Sigmoid colon (tissue), 7 donors: ENCODE data around the gene NLRP9. TPM values are rescaled to one million over a fixed set of nuclear protein-coding genes. Genes with fewer than 3 reads are reported as not detected.

Experiments used
- DNase-seq: peaks from one replicate; pipeline ENCODE4 v3.0.0-alpha.2; 2019
- H3K27ac ChIP-seq, 4 donors: fragments of 200-600 bp; sonication (generic); one replicate each; pipeline ENCODE4 v1.5.1; 2016 to 2019; ENCODE audit warnings: mild to moderate bottlenecking in 1 of 4
- H3K27me3 ChIP-seq, 3 donors: fragments of 200-600 bp; sonication (generic); one replicate each; pipeline ENCODE4 v1.5.1; 2019; ENCODE audit warnings: mild to moderate bottlenecking in 1 of 3
- H3K36me3 ChIP-seq, 4 donors: fragments of 200-600 bp; sonication (generic); one replicate each; pipeline ENCODE4 v1.5.1; 2016 to 2019
- H3K4me1 ChIP-seq, 4 donors: fragments of 200-600 bp; sonication (generic); one replicate each; pipeline ENCODE4 v1.5.1; 2017 to 2019
- H3K4me3 ChIP-seq, 4 donors: fragments of 200-600 bp; sonication (generic); one replicate each; pipeline ENCODE4 v1.5.1; 2017 to 2019; ENCODE audit warnings: mild to moderate bottlenecking in 2 of 4, moderate library complexity in 1 of 4
- H3K9me3 ChIP-seq, 4 donors: fragments of 200-600 bp in 3 of 4; sonication (generic) in 3 of 4; one replicate each; pipeline versions ENCODE4 v1.5.1 to v1.6.1; 2013 to 2019
- EP300 ChIP-seq, 4 donors: sonication (generic); formaldehyde crosslinking; IDR thresholded peaks; one replicate each; pipeline ENCODE4 v1.6.1; 2017; ENCODE audit warnings: antibody characterized with exemption in 4 of 4
- POLR2A ChIP-seq, 2 donors: fragments of 450-650 bp; IDR thresholded peaks; one replicate each; pipeline ENCODE4 v1.6.1; 2016; ENCODE audit warnings: antibody characterized with exemption in 2 of 2, mild to moderate bottlenecking in 2 of 2, moderate library complexity in 2 of 2
- POLR2AphosphoS5 ChIP-seq, 4 donors: sonication (generic); formaldehyde crosslinking; IDR thresholded peaks; one replicate each; pipeline ENCODE4 v1.6.1; 2017; ENCODE audit warnings: antibody characterized with exemption in 4 of 4
- WGBS, 2 donors: extraction: QIAGEN DNeasy Blood & Tissue Kit; methylation state at CpG; one replicate each; pipeline ENCODE4 v1.1.7; 2013; 5-methylcytosine and 5-hydroxymethylcytosine counted together
- intact Hi-C: fragments of 100-400 bp; cut with DNase I; formaldehyde crosslinking; loops from one replicate; pipeline ENCODE4 v1.15.1; 2023
- polyA plus RNA-seq, 3 donors: library from polyadenylated mRNA; stranded (reverse); fragments of 200-250 nt; gene quantifications; one replicate each; pipeline ENCODE4 v1.2.3, GENCODE V29; 2013
- total RNA-seq, 4 donors: library from RNA; depleted of rRNA; stranded (reverse); fragments of >200 nt; gene quantifications; one replicate each; pipeline ENCODE4 v1.1.0, GENCODE V29; 2016
- TF ChIP-seq, protein P1 (sequence below), 4 experiments: fragments of 450-650 bp in 3 of 4; fragments of 200-600 bp in 1 of 4; IDR thresholded peaks; one replicate each; pipeline ENCODE4 v1.5.1; 2016 to 2019; ENCODE audit warnings: antibody characterized with exemption in 4 of 4, mild to moderate bottlenecking in 3 of 4, moderate library complexity in 2 of 4
- donor health status: healthy with polysubstance abuse.
- donor health status: Bipolar disorder and iron deficiency.
- donor health status: healthy.

Gene NLRP9
- total and polyA plus RNA-seq, 7 donors: not detected

DNA sequence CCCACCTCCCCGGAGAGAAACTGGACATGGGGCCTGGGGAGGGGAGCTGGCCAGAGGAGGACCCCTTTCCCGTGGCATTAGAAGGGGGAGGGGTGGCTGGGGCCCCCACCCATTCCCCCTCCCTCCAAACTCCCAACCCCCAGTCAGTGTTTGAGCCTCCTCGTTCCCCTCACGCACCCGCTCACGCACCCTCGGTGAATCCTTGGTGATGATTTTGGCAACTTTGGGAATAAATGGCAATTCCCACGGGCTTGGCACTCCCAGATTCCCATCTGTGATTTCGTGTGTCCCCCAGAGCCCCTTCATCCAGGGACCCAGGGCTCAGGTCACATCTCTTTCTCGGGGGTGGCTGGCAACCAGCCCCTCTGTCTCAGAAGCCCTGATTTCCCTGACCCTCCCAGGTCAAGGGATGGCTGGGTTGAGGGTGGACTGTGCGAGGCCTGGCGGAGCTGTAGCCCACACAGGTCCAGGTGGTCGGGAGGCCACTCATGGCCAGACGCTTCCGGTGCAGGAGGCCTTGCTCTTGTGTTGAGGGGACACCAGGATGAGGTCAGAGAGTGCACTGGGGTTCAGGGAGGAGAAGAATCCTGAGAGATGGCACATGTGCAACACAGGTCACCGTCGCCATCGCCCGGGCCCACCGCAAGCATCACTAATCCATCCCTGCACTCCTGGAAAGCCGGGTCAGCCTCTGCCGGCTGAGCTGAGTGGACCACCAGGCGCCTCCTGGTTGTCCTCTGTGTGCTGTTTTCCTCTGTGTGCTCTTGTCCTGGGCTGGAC lies 42.5 kb downstream of the NLRP9 start:
- no peaks in the 10 kb centered on the region for H3K9me3 ChIP-seq
- peak; percentile 46 for DNase-seq
- TF ChIP-seq POLR2A (IDR thresholded peaks at IDR 0.05) (no peak), EP300 (IDR thresholded peaks at IDR 0.05) (no peak), POLR2AphosphoS5 (IDR thresholded peaks at IDR 0.05) (no peak)
- TF ChIP-seq, protein P1, sequence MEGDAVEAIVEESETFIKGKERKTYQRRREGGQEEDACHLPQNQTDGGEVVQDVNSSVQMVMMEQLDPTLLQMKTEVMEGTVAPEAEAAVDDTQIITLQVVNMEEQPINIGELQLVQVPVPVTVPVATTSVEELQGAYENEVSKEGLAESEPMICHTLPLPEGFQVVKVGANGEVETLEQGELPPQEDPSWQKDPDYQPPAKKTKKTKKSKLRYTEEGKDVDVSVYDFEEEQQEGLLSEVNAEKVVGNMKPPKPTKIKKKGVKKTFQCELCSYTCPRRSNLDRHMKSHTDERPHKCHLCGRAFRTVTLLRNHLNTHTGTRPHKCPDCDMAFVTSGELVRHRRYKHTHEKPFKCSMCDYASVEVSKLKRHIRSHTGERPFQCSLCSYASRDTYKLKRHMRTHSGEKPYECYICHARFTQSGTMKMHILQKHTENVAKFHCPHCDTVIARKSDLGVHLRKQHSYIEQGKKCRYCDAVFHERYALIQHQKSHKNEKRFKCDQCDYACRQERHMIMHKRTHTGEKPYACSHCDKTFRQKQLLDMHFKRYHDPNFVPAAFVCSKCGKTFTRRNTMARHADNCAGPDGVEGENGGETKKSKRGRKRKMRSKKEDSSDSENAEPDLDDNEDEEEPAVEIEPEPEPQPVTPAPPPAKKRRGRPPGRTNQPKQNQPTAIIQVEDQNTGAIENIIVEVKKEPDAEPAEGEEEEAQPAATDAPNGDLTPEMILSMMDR (IDR thresholded peaks at IDR 0.05): no peak
- WGBS, 2 donors: 89 to 94% methylated on average over 23 of the region's 23 CpGs
- no peak overlapping the region for H3K4me3 ChIP-seq
- H3K27ac ChIP-seq: no peak overlapping the region
- H3K4me1 ChIP-seq: no peaks in the 10 kb centered on the region
- H3K27me3 ChIP-seq: no peaks in the 10 kb centered on the region
- intact Hi-C loops: no loop called here
- H3K36me3 ChIP-seq: peaks cover 20 to 75% (median 44%) of the 10 kb centered on the region in 4 donors

DNA sequence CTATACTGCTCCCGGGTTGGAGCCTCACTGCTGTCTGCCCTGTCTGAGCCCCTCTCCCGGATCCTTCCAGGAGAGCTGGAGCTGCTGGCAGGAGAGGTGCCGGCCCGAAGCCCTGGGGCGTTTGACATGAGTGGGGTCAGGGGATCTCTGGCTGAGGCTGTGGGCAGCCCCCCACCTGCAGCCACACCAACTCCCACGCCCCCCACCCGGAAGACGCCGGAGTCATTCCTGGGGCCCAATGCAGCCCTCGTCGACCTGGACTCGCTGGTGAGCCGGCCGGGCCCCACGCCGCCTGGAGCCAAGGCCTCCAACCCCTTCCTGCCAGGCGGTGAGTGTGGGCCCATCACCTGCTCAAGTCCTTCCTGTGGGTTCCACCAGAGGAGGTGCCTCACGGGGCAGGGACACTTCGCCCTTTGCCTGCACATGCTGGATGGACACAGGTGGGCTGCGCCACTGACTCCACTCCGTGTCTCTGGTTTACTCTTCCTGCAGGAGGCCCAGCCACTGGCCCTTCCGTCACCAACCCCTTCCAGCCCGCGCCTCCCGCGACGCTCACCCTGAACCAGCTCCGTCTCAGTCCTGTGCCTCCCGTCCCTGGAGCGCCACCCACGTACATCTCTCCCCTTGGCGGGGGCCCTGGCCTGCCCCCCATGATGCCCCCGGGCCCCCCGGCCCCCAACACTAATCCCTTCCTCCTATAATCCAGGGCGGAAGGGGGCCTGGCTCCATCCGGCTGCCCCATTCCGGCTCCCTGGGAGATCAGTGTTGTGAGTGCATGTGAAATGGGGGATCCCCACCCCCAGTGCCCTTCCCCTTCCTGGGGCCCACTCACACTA lies 43.3 kb downstream of the NLRP9 start:
- Histone ChIP-seq H3K4me3 (no peak overlapping the region), H3K4me1 (no peaks in the 10 kb centered on the region), H3K36me3 (peaks cover 28 to 79% (median 49%) of the 10 kb centered on the region in 4 donors), H3K27me3 (no peaks in the 10 kb centered on the region), H3K27ac (no peak overlapping the region), H3K9me3 (no peaks in the 10 kb centered on the region)
- TF ChIP-seq POLR2AphosphoS5 (IDR thresholded peaks at IDR 0.05): no peak
- no peak for TF ChIP-seq EP300 (IDR thresholded peaks at IDR 0.05)
- TF ChIP-seq, protein P1 (IDR thresholded peaks at IDR 0.05): no peak
- TF ChIP-seq POLR2A (IDR thresholded peaks at IDR 0.05): no peak
- DNase-seq: peak; percentile 54
- WGBS, 2 donors: 88 to 93% methylated on average over 37 of the region's 37 CpGs
- intact Hi-C loops: no loop called here

DNA sequence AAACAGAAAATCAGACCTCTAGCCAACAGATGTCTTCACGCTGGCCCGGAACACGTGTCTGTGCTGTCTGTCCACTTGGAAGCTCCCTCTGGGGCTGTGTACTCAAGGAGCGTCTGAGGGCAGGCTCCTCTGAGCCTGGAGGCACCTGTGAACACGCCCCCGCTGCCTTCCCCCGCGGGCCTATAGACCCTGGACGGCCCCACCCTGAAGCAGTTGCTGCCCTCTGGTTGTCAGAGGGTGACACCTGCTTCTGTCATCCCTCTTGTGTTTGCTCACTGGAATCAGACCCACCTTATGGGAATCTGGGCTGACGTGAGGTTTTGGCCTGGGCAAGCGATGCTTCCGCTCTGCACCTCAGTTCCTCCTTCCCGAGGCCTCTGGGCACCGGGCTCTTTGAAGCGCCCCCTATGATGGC lies 44.0 kb downstream of the NLRP9 start:
- peaks cover 35 to 85% (median 54%) of the 10 kb centered on the region in 4 donors for H3K36me3 ChIP-seq
- no peaks in the 10 kb centered on the region for H3K9me3 ChIP-seq
- DNase-seq: no peak
- H3K27ac ChIP-seq: no peak overlapping the region
- no peak overlapping the region for H3K4me3 ChIP-seq
- H3K4me1 ChIP-seq: no peaks in the 10 kb centered on the region
- intact Hi-C loops: no loop called here
- TF ChIP-seq EP300 (IDR thresholded peaks at IDR 0.05) (no peak), POLR2A (IDR thresholded peaks at IDR 0.05) (no peak)
- TF ChIP-seq, protein P1 (IDR thresholded peaks at IDR 0.05): no peak
- H3K27me3 ChIP-seq: no peaks in the 10 kb centered on the region
- WGBS, 2 donors: 23 to 72% methylated on average over 15 of the region's 15 CpGs

DNA sequence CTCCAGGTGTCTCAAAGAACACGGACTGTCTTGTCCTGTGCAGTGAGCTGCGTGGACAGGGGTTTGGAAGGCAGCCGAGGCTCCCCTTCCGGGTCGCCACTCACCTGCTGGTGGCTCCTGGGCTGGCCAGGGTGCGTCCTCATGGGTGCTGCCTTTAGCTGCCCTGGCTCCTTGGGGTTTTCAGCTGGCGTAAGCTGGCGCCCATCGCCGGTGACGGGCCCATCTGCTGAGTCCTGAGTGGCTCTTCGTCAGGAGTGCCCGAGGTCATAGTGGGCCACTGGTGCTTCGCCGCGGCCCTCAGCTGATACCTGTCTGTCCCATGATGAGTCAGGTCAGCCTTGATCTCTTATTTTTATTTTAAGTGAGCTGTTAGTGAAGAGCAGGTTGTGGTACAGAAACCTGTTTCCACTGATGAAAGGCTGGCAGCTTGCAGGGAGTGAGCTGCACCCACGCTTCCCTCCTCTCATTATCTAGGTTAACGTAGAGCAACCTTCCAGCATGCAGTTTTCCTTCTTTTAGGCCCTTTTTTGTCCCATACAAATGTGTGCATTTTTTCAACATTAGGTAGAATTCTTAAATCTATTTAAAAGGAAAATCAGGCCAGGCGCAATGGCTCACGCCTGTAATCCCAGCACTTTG lies 44.7 kb downstream of the NLRP9 start:
- peaks cover 36 to 93% (median 57%) of the 10 kb centered on the region in 4 donors for H3K36me3 ChIP-seq
- no peak overlapping the region for H3K27ac ChIP-seq
- 94 to 97% methylated on average over 20 of the region's 20 CpGs for WGBS, 2 donors
- intact Hi-C loops: no loop called here
- peak; percentile 48 for DNase-seq
- H3K4me1 ChIP-seq: no peaks in the 10 kb centered on the region
- TF ChIP-seq EP300 (IDR thresholded peaks at IDR 0.05) (no peak), POLR2AphosphoS5 (IDR thresholded peaks at IDR 0.05) (no peak), POLR2A (IDR thresholded peaks at IDR 0.05) (no peak)
- TF ChIP-seq, protein P1 (IDR thresholded peaks at IDR 0.05): no peak
- H3K27me3 ChIP-seq: no peaks in the 10 kb centered on the region
- no peak overlapping the region for H3K4me3 ChIP-seq
- no peaks in the 10 kb centered on the region for H3K9me3 ChIP-seq
